K562 (cell line): ENCODE measurements around the gene SLC38A10. TPM values are rescaled to one million over a fixed set of nuclear protein-coding genes. Genes with fewer than 3 reads are reported as not detected.
A peak's percentile ranks its signal among the peaks of the same experiment; 100 is the strongest.

Source experiments
- BHLHE40 ChIP-seq: IDR thresholded peaks from 2 replicates; pipeline ENCODE4 v1.6.1; 2011; ENCODE audit warnings: low read length, improper control_type of control experiment
- CBX5 ChIP-seq: IDR thresholded peaks from 2 replicates; pipeline ENCODE4 v1.6.1; 2014; ENCODE audit warnings: low read depth, borderline replicate concordance
- CTCF ChIP-seq, 3 experiments: IDR thresholded peaks in 2 of 3; conservative IDR thresholded peaks in 1 of 3; 2 replicates each; pipeline ENCODE4 v1.5.1; 2011 to 2012; ENCODE audit warnings: low read length in 3 of 3, mild to moderate bottlenecking in 3 of 3, control low read depth in 2 of 3, improper control_type of control experiment in 1 of 3, inconsistent platforms in 1 of 3, low read depth in 1 of 3, mixed read lengths in 1 of 3, moderate library complexity in 1 of 3; ENCODE audit not compliant: insufficient read depth in 2 of 3
- DACH1 ChIP-seq: fragments of 450-650 bp; IDR thresholded peaks from 2 replicates; pipeline ENCODE4 v1.6.1; 2018; ENCODE audit not compliant: partially characterized antibody
- ELF2 ChIP-seq: fragments of 250-450 bp; sonication (Bioruptor Pico); IDR thresholded peaks from 2 replicates; pipeline ENCODE4 v1.5.0; 2021; ENCODE audit warnings: mild to moderate bottlenecking
- GTF2A2 ChIP-seq: IDR thresholded peaks from 2 replicates; pipeline ENCODE4 v1.6.1; 2016; ENCODE audit warnings: mild to moderate bottlenecking, missing genetic modification characterization, missing compliant biosample characterization
- HMG20B ChIP-seq: fragments of 250-450 bp; sonication (Bioruptor Pico); IDR thresholded peaks from 2 replicates; pipeline ENCODE4 v1.5.0; 2021; ENCODE audit warnings: mild to moderate bottlenecking
- KAT7 ChIP-seq: sonication (generic); formaldehyde crosslinking; IDR thresholded peaks from 2 replicates; pipeline ENCODE4 v1.8.0; 2022; ENCODE audit warnings: missing genetic modification reagents, mild to moderate bottlenecking, borderline replicate concordance
- PRDM10 ChIP-seq: fragments of 450-650 bp; IDR thresholded peaks from 2 replicates; pipeline ENCODE4 v1.6.1; 2018; ENCODE audit not compliant: partially characterized antibody
- ZBTB8A ChIP-seq: fragments of 450-650 bp; IDR thresholded peaks from 2 replicates; pipeline ENCODE4 v1.6.1; 2018; ENCODE audit warnings: mild to moderate bottlenecking, moderate library complexity; ENCODE audit not compliant: partially characterized antibody
- ZNF146 ChIP-seq: IDR thresholded peaks from one replicate; pipeline ENCODE4 v1.6.1; 2018; ENCODE audit warnings: missing compliant biosample characterization; ENCODE audit not compliant: unreplicated experiment
- ZNF408 ChIP-seq: fragments of 250-450 bp; sonication (Bioruptor Pico); IDR thresholded peaks from 2 replicates; pipeline ENCODE4 v1.4.0; 2020; ENCODE audit warnings: low read depth, mild to moderate bottlenecking, moderate library complexity
- polyA plus RNA-seq, 8 experiments: library from polyadenylated mRNA; depleted of rRNA in 4 of 8; stranded (reverse) in 5 of 8; unstranded in 3 of 8; fragments of >200 nt; fragmentation: Nextera tagmentation in 2 of 8; fragmentation: Illumina TruSeq in 1 of 8; extraction: Ambion mirVana in 2 of 8; extraction: Trizol in 1 of 8; gene quantifications; 2 replicates each; pipeline versions ENCODE4 v1.2.1 to v1.2.3, GENCODE V29; 2011 to 2014; ENCODE audit warnings: inconsistent platforms in 1 of 8, missing spikeins in 1 of 8
- total RNA-seq, 7 experiments: library from RNA; depleted of rRNA in 6 of 7; stranded (reverse); fragments of >200 nt in 6 of 7; fragmentation: Illumina TruSeq in 2 of 7; extraction: Trizol in 2 of 7; gene quantifications; 2 replicates each; pipeline versions ENCODE4 v1.2.1 to v1.2.3, GENCODE V29; 2011 to 2021; ENCODE audit warnings: low replicate concordance in 1 of 7
- TF ChIP-seq, protein P1 (sequence below): fragments of 250-450 bp; sonication (Bioruptor Pico); IDR thresholded peaks from 2 replicates; pipeline ENCODE4 v1.8.0; 2022; ENCODE audit warnings: inconsistent platforms, mild to moderate bottlenecking, moderate library complexity, borderline replicate concordance
- TF ChIP-seq, protein P2 (sequence below): fragments of 250-450 bp; sonication (Bioruptor Pico); IDR thresholded peaks from 2 replicates; pipeline ENCODE4 v1.4.0; 2020; ENCODE audit warnings: mild to moderate bottlenecking
- TF ChIP-seq, protein P3 (sequence below): fragments of 250-450 bp; sonication (Bioruptor Pico); IDR thresholded peaks from 2 replicates; pipeline ENCODE4 v1.8.0; 2021; ENCODE audit warnings: moderate library complexity, mild to moderate bottlenecking, inconsistent platforms

The SLC38A10 gene
- total and polyA plus RNA-seq, 9 of the 15 experiments (the other 6 are each of a cell fraction or from before 2014, with no cell fraction given) = 0.45 to 54.2 (median 13.8) TPM

DNA sequence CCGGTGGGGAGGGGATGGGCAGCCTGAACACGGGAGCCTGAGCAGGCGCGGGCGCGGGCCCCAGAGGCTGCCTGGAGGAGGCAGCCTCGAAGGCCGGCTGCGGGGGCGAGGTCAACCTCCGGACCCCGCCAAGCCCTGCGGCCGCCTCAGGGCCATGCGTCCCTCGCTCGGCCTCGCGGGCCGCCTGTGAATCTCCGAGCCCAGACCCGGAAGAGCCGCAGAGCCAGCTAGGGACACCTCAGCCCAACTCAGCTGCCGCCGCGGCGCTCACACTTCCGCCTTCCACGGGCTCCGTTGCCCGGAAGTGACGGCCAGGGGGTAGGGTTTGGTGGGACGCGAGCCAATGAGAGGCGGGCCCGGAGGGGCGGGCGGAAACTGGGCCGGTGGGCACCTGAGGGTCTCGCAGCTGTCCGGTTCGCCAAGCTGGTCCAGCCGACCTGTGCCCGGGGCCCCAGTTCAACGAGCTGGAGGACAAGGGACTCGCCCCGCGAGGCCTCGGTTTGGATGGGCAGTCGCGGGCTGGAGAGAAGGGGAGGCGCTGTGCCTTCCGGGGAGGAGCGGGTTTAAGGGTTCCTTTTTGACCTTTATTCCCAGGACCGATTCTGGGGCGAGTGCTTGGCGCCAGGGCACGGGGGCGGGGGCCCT is at the start of gene SLC38A10 (continued):
- TF ChIP-seq CTCF (IDR thresholded peaks at IDR 0.05 in 2 of 3, conservative IDR thresholded peaks at IDR 0.05 in 1 of 3; ENCODE audit: insufficient read depth in 2 of 3, low read depth in 1 of 3, low read length in 3 of 3) (0 out of 6 replicates have a peak, but pooled peaks of 1 of the 3 experiments have one; percentile 6), PRDM10 (no peak), HMG20B (CRISPR knock-in tag) (no peak), DACH1 (peak; percentile 23), KAT7 (no peak; the same call in 1 of the 2 replicates), ZNF408 (CRISPR knock-in tag) (no peak), ELF2 (peak; percentile 96), ZBTB8A (no peak), ZNF146 (CRISPR knock-in tag) (peak; percentile 5), GTF2A2 (tag) (no peak), BHLHE40 (no peak), CBX5 (no peak)
- TF ChIP-seq, protein P1, sequence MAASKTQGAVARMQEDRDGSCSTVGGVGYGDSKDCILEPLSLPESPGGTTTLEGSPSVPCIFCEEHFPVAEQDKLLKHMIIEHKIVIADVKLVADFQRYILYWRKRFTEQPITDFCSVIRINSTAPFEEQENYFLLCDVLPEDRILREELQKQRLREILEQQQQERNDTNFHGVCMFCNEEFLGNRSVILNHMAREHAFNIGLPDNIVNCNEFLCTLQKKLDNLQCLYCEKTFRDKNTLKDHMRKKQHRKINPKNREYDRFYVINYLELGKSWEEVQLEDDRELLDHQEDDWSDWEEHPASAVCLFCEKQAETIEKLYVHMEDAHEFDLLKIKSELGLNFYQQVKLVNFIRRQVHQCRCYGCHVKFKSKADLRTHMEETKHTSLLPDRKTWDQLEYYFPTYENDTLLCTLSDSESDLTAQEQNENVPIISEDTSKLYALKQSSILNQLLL (CRISPR knock-in tag) = no peak
- TF ChIP-seq, protein P2, sequence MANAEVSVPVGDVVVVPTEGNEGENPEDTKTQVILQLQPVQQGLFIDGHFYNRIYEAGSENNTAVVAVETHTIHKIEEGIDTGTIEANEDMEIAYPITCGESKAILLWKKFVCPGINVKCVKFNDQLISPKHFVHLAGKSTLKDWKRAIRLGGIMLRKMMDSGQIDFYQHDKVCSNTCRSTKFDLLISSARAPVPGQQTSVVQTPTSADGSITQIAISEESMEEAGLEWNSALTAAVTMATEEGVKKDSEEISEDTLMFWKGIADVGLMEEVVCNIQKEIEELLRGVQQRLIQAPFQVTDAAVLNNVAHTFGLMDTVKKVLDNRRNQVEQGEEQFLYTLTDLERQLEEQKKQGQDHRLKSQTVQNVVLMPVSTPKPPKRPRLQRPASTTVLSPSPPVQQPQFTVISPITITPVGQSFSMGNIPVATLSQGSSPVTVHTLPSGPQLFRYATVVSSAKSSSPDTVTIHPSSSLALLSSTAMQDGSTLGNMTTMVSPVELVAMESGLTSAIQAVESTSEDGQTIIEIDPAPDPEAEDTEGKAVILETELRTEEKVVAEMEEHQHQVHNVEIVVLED = no peak
- TF ChIP-seq, protein P3, sequence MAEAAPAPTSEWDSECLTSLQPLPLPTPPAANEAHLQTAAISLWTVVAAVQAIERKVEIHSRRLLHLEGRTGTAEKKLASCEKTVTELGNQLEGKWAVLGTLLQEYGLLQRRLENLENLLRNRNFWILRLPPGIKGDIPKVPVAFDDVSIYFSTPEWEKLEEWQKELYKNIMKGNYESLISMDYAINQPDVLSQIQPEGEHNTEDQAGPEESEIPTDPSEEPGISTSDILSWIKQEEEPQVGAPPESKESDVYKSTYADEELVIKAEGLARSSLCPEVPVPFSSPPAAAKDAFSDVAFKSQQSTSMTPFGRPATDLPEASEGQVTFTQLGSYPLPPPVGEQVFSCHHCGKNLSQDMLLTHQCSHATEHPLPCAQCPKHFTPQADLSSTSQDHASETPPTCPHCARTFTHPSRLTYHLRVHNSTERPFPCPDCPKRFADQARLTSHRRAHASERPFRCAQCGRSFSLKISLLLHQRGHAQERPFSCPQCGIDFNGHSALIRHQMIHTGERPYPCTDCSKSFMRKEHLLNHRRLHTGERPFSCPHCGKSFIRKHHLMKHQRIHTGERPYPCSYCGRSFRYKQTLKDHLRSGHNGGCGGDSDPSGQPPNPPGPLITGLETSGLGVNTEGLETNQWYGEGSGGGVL (CRISPR knock-in tag) = no peak
